Neural crest cell (in vitro differentiated cells): Measurements from ENCODE around the gene CR1. TPM values are rescaled to one million over a fixed set of nuclear protein-coding genes. Genes with fewer than 3 reads are reported as not detected.

Experiments
- DNase-seq: peaks from one replicate; pipeline ENCODE4 v3.0.0; 2021; ENCODE audit warnings: low read depth, mixed read lengths, low spot score
- H3K27ac Mint-ChIP-seq: one replicate; pipeline ENCODE4 v1.8.0; 2021; ENCODE audit warnings: mild to moderate bottlenecking, mixed read lengths; ENCODE audit not compliant: unreplicated experiment
- H3K27me3 Mint-ChIP-seq: 2 replicates; pipeline ENCODE4 v1.8.0; 2021; ENCODE audit warnings: low read depth, mild to moderate bottlenecking, mixed read lengths
- H3K36me3 Mint-ChIP-seq: 2 replicates; pipeline ENCODE4 v1.8.0; 2021; ENCODE audit warnings: low read depth, mild to moderate bottlenecking, mixed read lengths
- H3K4me1 Mint-ChIP-seq: 2 replicates; pipeline ENCODE4 v1.8.0; 2021; ENCODE audit warnings: mixed read lengths
- H3K4me3 Mint-ChIP-seq: one replicate; pipeline ENCODE4 v1.8.0; 2021; ENCODE audit warnings: mild to moderate bottlenecking, mixed read lengths
- H3K9me3 Mint-ChIP-seq: 2 replicates; pipeline ENCODE4 v1.8.0; 2021; ENCODE audit warnings: mixed read lengths
- total RNA-seq: library from RNA; stranded (reverse); gene quantifications from 2 replicates; pipeline ENCODE4 v1.2.1, GENCODE V29; 2021
- TF ChIP-seq, protein P1 (sequence below): fragments of 200-600 bp; sonication (generic); conservative IDR thresholded peaks from 2 replicates; pipeline ENCODE4 v1.5.0; 2021; ENCODE audit warnings: antibody characterized with exemption, mild to moderate bottlenecking

Gene CR1
- total RNA-seq, 1 donor from 2014 or later = not detected

DNA sequence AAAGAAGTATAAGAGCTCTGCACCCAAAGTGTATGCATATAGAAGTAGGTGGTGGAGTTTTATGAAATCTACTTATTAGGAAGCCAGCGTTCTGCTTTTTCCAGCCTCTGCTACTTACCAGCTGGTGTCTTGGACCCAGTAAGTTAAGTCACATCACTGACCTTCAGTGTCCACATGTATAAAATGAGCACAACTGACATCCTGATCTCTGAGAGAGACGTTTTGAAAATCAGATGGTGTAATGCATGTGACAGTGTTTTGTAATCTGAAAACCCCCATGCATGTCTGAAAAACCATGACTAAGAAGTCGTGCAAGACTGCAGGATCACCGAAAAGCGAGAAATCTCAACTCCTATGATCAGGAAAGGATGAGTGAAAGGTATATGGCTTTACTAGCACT is 2.0 kb downstream of the CR1 start:
- no peak overlapping the region for H3K4me3 Mint-ChIP-seq
- no peak overlapping the region for H3K27ac Mint-ChIP-seq
- H3K9me3 Mint-ChIP-seq = no peaks in the 10 kb centered on the region
- H3K27me3 Mint-ChIP-seq = peaks cover 74% of the 10 kb centered on the region
- DNase-seq = no peak
- peaks cover 7% of the 10 kb centered on the region for H3K4me1 Mint-ChIP-seq
- H3K36me3 Mint-ChIP-seq = no peaks in the 10 kb centered on the region
- TF ChIP-seq, protein P1, sequence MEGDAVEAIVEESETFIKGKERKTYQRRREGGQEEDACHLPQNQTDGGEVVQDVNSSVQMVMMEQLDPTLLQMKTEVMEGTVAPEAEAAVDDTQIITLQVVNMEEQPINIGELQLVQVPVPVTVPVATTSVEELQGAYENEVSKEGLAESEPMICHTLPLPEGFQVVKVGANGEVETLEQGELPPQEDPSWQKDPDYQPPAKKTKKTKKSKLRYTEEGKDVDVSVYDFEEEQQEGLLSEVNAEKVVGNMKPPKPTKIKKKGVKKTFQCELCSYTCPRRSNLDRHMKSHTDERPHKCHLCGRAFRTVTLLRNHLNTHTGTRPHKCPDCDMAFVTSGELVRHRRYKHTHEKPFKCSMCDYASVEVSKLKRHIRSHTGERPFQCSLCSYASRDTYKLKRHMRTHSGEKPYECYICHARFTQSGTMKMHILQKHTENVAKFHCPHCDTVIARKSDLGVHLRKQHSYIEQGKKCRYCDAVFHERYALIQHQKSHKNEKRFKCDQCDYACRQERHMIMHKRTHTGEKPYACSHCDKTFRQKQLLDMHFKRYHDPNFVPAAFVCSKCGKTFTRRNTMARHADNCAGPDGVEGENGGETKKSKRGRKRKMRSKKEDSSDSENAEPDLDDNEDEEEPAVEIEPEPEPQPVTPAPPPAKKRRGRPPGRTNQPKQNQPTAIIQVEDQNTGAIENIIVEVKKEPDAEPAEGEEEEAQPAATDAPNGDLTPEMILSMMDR = no peak

DNA sequence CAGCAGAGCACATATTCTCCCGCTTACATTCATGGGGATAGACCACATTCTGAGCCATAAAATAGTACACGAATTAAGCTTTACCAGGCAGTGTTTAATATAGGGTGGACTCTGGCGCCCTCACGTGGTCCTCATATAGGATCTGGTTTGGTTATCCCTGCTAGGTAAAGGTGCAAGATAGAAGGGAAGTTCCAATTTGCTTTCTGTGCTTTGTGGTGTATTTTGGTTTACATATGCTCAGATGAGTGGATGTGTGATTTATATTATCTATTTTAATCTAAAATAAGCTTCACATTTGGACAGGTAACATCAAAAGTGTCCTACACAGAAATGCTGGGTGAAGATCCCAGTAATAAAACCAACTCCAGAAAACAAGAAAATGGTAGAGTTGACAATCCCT is 3.6 kb downstream of the CR1 start:
- Mint-ChIP-seq H3K36me3 (no peaks in the 10 kb centered on the region), H3K4me1 (peaks cover 7% of the 10 kb centered on the region), H3K4me3 (no peak overlapping the region), H3K27me3 (peaks cover 89% of the 10 kb centered on the region), H3K27ac (no peak overlapping the region), H3K9me3 (no peaks in the 10 kb centered on the region)
- TF ChIP-seq, protein P1 = peak; percentile 84
- peak; percentile 43 for DNase-seq

DNA sequence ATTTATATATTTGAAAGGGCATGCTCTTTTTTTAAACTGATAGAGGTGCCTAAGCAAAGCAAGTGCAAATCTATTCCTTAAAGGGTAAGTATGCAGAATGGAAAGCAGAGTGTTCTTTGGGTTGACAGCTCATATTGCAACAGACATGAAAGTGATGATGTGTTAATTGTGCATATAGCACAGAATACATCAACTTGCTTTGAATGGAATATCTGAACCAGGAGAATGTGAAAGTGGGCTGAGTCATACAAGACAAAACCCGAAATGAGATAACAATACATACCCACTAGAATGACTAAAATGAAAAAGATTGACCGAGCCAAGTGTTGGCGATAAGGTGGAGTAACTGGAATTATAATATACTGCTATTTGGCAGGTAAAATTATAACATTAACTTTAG is 4.3 kb downstream of the CR1 start:
- DNase-seq = no peak
- H3K4me1 Mint-ChIP-seq = peaks cover 7% of the 10 kb centered on the region
- TF ChIP-seq, protein P1 = no peak
- no peaks in the 10 kb centered on the region for H3K9me3 Mint-ChIP-seq
- H3K36me3 Mint-ChIP-seq = no peaks in the 10 kb centered on the region
- no peak overlapping the region for H3K4me3 Mint-ChIP-seq
- H3K27me3 Mint-ChIP-seq = peaks cover 90% of the 10 kb centered on the region
- no peak overlapping the region for H3K27ac Mint-ChIP-seq

DNA sequence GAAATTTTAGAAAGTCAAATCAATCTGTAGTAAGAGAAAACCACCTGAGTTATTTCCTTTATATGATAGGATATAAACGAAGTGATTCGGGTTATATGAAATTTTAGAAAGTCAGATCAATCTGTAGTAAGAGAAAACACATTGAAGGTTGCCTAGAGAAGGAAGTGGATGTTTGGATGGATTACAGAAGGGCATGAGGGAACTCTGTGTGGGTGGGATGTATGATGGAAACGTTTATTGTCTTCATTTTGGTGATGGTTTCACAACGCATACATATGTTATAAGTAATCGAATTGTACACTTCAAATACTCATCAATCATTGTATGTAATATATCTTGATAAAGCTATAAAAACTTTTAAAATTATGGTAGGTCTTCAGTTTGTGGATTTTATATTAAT is 5.1 kb downstream of the CR1 start:
- DNase-seq = no peak
- Mint-ChIP-seq H3K9me3 (no peaks in the 10 kb centered on the region), H3K36me3 (no peaks in the 10 kb centered on the region), H3K27me3 (peaks cover 85% of the 10 kb centered on the region), H3K27ac (no peak overlapping the region), H3K4me3 (no peak overlapping the region), H3K4me1 (no peaks in the 10 kb centered on the region)
- TF ChIP-seq, protein P1 = no peak

DNA sequence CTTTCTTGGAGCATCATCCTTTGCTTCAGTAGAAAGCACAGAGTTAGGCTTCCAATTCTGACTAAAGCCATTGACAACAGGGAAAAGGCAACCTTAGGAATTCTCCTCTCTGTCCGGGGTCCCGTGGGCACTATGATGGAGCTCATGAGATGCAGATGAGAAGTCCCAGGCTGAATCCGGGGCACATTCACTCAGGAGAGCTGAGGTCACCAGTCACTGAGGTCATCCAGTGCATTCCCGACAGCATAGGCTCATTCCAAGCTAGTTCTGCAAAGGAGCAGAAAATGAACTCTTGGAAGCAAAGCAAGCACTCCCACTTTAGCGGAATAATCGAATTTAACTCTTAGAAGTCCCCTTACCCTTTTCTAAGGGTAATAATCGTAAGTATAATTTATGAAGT is 6.8 kb downstream of the CR1 start:
- Mint-ChIP-seq H3K4me1 (no peaks in the 10 kb centered on the region), H3K36me3 (no peaks in the 10 kb centered on the region), H3K27me3 (peaks cover 78% of the 10 kb centered on the region)

More for the DNA sequence above, 6.8 kb downstream of the CR1 start:
- H3K27ac Mint-ChIP-seq = no peak overlapping the region
- no peaks in the 10 kb centered on the region for H3K9me3 Mint-ChIP-seq
- DNase-seq = no peak
- H3K4me3 Mint-ChIP-seq = no peak overlapping the region
- TF ChIP-seq, protein P1 = no peak
